ENCODE results near the gene WIPF3. TPM values are rescaled to one million over a fixed set of nuclear protein-coding genes. Genes with fewer than 3 reads are reported as not detected.

The WIPF3 gene
- total and polyA plus RNA-seq, 2 donors (not counting 1 experiment from before 2014, with no cell fraction given) = not detected

GRCh38 chr7:29826904-29827303 lies 20.6 kb downstream of the WIPF3 start:
- Histone ChIP-seq H3K27me3 (replicated peaks in 1 of 4; ENCODE audit: control extremely low read depth in 1 of 4, control insufficient read depth in 3 of 4, insufficient read depth in 4 of 4, low read length in 3 of 4) (peaks cover 0 to 4% (median 0%) of the 10 kb centered on the region in 4 experiments), H2AFZ (ENCODE audit: insufficient read depth, low read depth, low read length, poor library complexity, severe bottlenecking) (no peak overlapping the region), H3K9me3 (ENCODE audit: control extremely low read depth in 1 of 3, control insufficient read depth in 2 of 3, insufficient read depth in 1 of 3, low read length in 2 of 3) (no peaks in the 10 kb centered on the region), H3K9ac (ENCODE audit: low read length) (no peak overlapping the region), H3K4me1 (ENCODE audit: control insufficient read depth in 2 of 2, insufficient read depth in 2 of 2, low read length in 2 of 2) (no peaks in the 10 kb centered on the region), H3K4me3 (ENCODE audit: control extremely low read depth in 1 of 5, extremely low read depth in 1 of 5, insufficient read depth in 1 of 5, low read depth in 2 of 5, low read length in 4 of 5) (no peak overlapping the region), H3K36me3 (replicated peaks in 1 of 2; ENCODE audit: control extremely low read depth in 1 of 2, control insufficient read depth in 1 of 2, extremely low read depth in 1 of 2, insufficient read depth in 2 of 2, low read length in 1 of 2) (no peaks in the 10 kb centered on the region), H3K79me2 (ENCODE audit: control insufficient read depth, insufficient read depth, low read length) (no peaks in the 10 kb centered on the region), H3K27ac (ENCODE audit: low read length in 2 of 2) (no peak overlapping the region), H4K20me1 (ENCODE audit: control insufficient read depth, insufficient read depth, low read length, poor library complexity, severe bottlenecking) (no peaks in the 10 kb centered on the region), H3K4me2 (replicated peaks; ENCODE audit: low read depth, low read length, poor library complexity, severe bottlenecking) (no peak overlapping the region)
- DNase-seq (no peak), ATAC-seq (ENCODE audit: low read depth) (no peak)
- TF ChIP-seq EZH2 (IDR thresholded peaks at IDR 0.05; ENCODE audit: borderline replicate concordance, insufficient read depth, low read depth, low read length, poor library complexity, severe bottlenecking) = no peak
- TF ChIP-seq, protein P1, sequence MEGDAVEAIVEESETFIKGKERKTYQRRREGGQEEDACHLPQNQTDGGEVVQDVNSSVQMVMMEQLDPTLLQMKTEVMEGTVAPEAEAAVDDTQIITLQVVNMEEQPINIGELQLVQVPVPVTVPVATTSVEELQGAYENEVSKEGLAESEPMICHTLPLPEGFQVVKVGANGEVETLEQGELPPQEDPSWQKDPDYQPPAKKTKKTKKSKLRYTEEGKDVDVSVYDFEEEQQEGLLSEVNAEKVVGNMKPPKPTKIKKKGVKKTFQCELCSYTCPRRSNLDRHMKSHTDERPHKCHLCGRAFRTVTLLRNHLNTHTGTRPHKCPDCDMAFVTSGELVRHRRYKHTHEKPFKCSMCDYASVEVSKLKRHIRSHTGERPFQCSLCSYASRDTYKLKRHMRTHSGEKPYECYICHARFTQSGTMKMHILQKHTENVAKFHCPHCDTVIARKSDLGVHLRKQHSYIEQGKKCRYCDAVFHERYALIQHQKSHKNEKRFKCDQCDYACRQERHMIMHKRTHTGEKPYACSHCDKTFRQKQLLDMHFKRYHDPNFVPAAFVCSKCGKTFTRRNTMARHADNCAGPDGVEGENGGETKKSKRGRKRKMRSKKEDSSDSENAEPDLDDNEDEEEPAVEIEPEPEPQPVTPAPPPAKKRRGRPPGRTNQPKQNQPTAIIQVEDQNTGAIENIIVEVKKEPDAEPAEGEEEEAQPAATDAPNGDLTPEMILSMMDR (IDR thresholded peaks at IDR 0.05) = no peak
- no peak overlapping the region for H3K27ac Mint-ChIP-seq
- peaks cover 7% of the 10 kb centered on the region for H3K4me1 Mint-ChIP-seq
- peaks cover 37% of the 10 kb centered on the region for H3K27me3 Mint-ChIP-seq
- intact Hi-C loops (cut with micrococcal nuclease) = no loop called here
- POLR2A ChIA-PET = no interaction called here
- H3K4me3 Mint-ChIP-seq = no peak overlapping the region
- CTCF ChIA-PET = no interaction called here
- H3K9me3 Mint-ChIP-seq (ENCODE audit: insufficient read depth) = peaks cover 3% of the 10 kb centered on the region

GRCh38 chr7:29831705-29832104 lies 25.4 kb downstream of the WIPF3 start:
- no peak overlapping the region for H3K4me3 Mint-ChIP-seq
- peaks cover 3% of the 10 kb centered on the region for H3K9me3 Mint-ChIP-seq (ENCODE audit: insufficient read depth)
- Histone ChIP-seq H3K9me3 (ENCODE audit: control extremely low read depth in 1 of 3, control insufficient read depth in 2 of 3, insufficient read depth in 1 of 3, low read length in 2 of 3) (no peaks in the 10 kb centered on the region), H3K4me3 (ENCODE audit: control extremely low read depth in 1 of 5, extremely low read depth in 1 of 5, insufficient read depth in 1 of 5, low read depth in 2 of 5, low read length in 4 of 5) (no peak overlapping the region), H3K9ac (ENCODE audit: low read length) (no peak overlapping the region), H3K27ac (ENCODE audit: low read length in 2 of 2) (no peak overlapping the region), H3K36me3 (replicated peaks in 1 of 2; ENCODE audit: control extremely low read depth in 1 of 2, control insufficient read depth in 1 of 2, extremely low read depth in 1 of 2, insufficient read depth in 2 of 2, low read length in 1 of 2) (no peaks in the 10 kb centered on the region), H3K27me3 (replicated peaks in 1 of 4; ENCODE audit: control extremely low read depth in 1 of 4, control insufficient read depth in 3 of 4, insufficient read depth in 4 of 4, low read length in 3 of 4) (peaks cover 0 to 6% (median 0%) of the 10 kb centered on the region in 4 experiments), H4K20me1 (ENCODE audit: control insufficient read depth, insufficient read depth, low read length, poor library complexity, severe bottlenecking) (no peaks in the 10 kb centered on the region), H3K4me1 (ENCODE audit: control insufficient read depth in 2 of 2, insufficient read depth in 2 of 2, low read length in 2 of 2) (no peaks in the 10 kb centered on the region), H3K79me2 (ENCODE audit: control insufficient read depth, insufficient read depth, low read length) (no peaks in the 10 kb centered on the region), H2AFZ (ENCODE audit: insufficient read depth, low read depth, low read length, poor library complexity, severe bottlenecking) (no peak overlapping the region), H3K4me2 (replicated peaks; ENCODE audit: low read depth, low read length, poor library complexity, severe bottlenecking) (no peak overlapping the region)
- no peak overlapping the region for H3K27ac Mint-ChIP-seq
- no peak for TF ChIP-seq EZH2 (IDR thresholded peaks at IDR 0.05; ENCODE audit: borderline replicate concordance, insufficient read depth, low read depth, low read length, poor library complexity, severe bottlenecking)
- intact Hi-C loops (cut with micrococcal nuclease) = no loop called here
- ChIA-PET CTCF (no interaction called here), POLR2A (no interaction called here)
- peaks cover 24% of the 10 kb centered on the region for H3K27me3 Mint-ChIP-seq
- ATAC-seq (ENCODE audit: low read depth) = no peak
- H3K4me1 Mint-ChIP-seq = no peaks in the 10 kb centered on the region
- no peak for DNase-seq
- 95% methylated on average over 3 of the region's 6 CpGs for WGBS (ENCODE audit: insufficient coverage)
